Pancreas (tissue), 10 donors: ENCODE measurements around the gene PLCD4. TPM values are rescaled to one million over a fixed set of nuclear protein-coding genes. Genes with fewer than 3 reads are reported as not detected.

Experiments
- ATAC-seq, 4 donors: fragments of 200-7000 bp; cut with Tn5 transposase; one replicate each; pipeline versions ENCODE4 v1.8.0 to v1.9.1; 2020; ENCODE audit warnings: mild to moderate bottlenecking in 4 of 4, moderate library complexity in 4 of 4
- DNase-seq, 6 donors: peaks; one replicate each; pipeline ENCODE4 v3.0.0-alpha.2; 2020
- FAIRE-seq: peaks from 2 replicates; lab custom pipeline; 2012; peaks lifted over from hg19 to GRCh38; lab: Jason Lieb, UNC
- H3K27ac ChIP-seq, 4 donors: fragments of 200-600 bp; sonication (generic); 1 replicate in 3 of 4; 2 replicates in 1 of 4; pipeline versions ENCODE4 v1.5.0 to v1.8.0; 2020
- H3K27me3 ChIP-seq, 4 donors: fragments of 200-600 bp; one replicate each; pipeline ENCODE4 v1.8.0; 2021
- H3K36me3 ChIP-seq, 3 donors: fragments of 200-600 bp; sonication (generic) in 1 of 3; one replicate each; pipeline versions ENCODE4 v1.5.0 to v1.8.0; 2020 to 2021
- H3K4me1 ChIP-seq, 3 donors: fragments of 200-600 bp; one replicate each; pipeline ENCODE4 v1.8.0; 2021
- H3K4me3 ChIP-seq, 4 donors: fragments of 200-600 bp; sonication (generic) in 2 of 4; one replicate each; pipeline versions ENCODE4 v1.5.0 to v1.8.0; 2020 to 2021
- H3K9me3 ChIP-seq, 4 donors: fragments of 200-600 bp; one replicate each; pipeline ENCODE4 v1.8.0; 2021
- WGBS, 2 donors: extraction: QIAGEN DNeasy Blood & Tissue Kit; methylation state at CpG; one replicate each; pipeline ENCODE4 v1.1.7; 2013; 5-methylcytosine and 5-hydroxymethylcytosine counted together
- intact Hi-C, 3 donors: fragments of 100-400 bp; cut with DNase I; formaldehyde crosslinking; loops; one replicate each; pipeline versions ENCODE4 v1.11.1 to v1.14.2; 2022
- polyA plus RNA-seq, 2 donors: library from polyadenylated mRNA; stranded (reverse); fragments of 200-250 nt; gene quantifications; one replicate each; pipeline ENCODE4 v1.2.3, GENCODE V29; 2013
- total RNA-seq, 6 donors: library from RNA; stranded (reverse); fragmentation: NEBNext Ultra II Directional in 4 of 6; extraction: Animal tissue kit (Norgen Biotek cat#: 25700) in 4 of 6; gene quantifications; one replicate each; pipeline versions ENCODE4 v1.2.1 to v1.2.4, GENCODE V29; 2021 to 2023
- TF ChIP-seq, protein P1 (sequence below), 4 donors: fragments of 200-600 bp; sonication (generic) in 3 of 4; IDR thresholded peaks; one replicate each; pipeline versions ENCODE4 v1.5.0 to v1.8.0; 2021; ENCODE audit warnings: antibody characterized with exemption in 4 of 4
- donor health status: healthy with polysubstance abuse.
- donor health status: DM: no; HTN: no; CAD: no; lungs with moderate emphysema.
- donor health status: DM: no; HTN: no; CAD: no.
- donor health status: control.
- donor health status: control.
- donor health status: Bipolar disorder and iron deficiency.
- donor health status: DM: yes; HTN: yes; CAD: no.
- donor health status: DM: no; HTN: no; CAD: no.
- donor health status: DM: no; HTN: no; CAD: no.
- donor health status: DM: yes; HTN: yes; CAD: no.

The PLCD4 gene
- under 1 TPM in 5 of 6 donors, not detected in 1; 0.19 to 0.58 (median 0.34) TPM for total RNA-seq
- 1 to 10 TPM in 1 of 2 donors, under 1 TPM in 1; 0.27 to 1.1 TPM for polyA plus RNA-seq

- TF ChIP-seq, protein P1, sequence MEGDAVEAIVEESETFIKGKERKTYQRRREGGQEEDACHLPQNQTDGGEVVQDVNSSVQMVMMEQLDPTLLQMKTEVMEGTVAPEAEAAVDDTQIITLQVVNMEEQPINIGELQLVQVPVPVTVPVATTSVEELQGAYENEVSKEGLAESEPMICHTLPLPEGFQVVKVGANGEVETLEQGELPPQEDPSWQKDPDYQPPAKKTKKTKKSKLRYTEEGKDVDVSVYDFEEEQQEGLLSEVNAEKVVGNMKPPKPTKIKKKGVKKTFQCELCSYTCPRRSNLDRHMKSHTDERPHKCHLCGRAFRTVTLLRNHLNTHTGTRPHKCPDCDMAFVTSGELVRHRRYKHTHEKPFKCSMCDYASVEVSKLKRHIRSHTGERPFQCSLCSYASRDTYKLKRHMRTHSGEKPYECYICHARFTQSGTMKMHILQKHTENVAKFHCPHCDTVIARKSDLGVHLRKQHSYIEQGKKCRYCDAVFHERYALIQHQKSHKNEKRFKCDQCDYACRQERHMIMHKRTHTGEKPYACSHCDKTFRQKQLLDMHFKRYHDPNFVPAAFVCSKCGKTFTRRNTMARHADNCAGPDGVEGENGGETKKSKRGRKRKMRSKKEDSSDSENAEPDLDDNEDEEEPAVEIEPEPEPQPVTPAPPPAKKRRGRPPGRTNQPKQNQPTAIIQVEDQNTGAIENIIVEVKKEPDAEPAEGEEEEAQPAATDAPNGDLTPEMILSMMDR (IDR thresholded peaks at IDR 0.05): no peak
- Histone ChIP-seq H3K27me3 (no peaks in the 10 kb centered on the region), H3K36me3 (no peaks in the 10 kb centered on the region), H3K4me1 (no peaks in the 10 kb centered on the region), H3K9me3 (no peaks in the 10 kb centered on the region), H3K4me3 (no peak within 1 kb of the TSS), H3K27ac (no peak within 1 kb of the TSS)
- FAIRE-seq: no peak
- intact Hi-C loops: no loop called here
- ATAC-seq: peak in 3 of 4 donors; percentile 34 to 68 (median 54)
- WGBS, 2 donors: 23 to 29% methylated on average over 8 of the region's 8 CpGs
- no peak for DNase-seq
Observed at GRCh38 chr2:218607436-218608115, at the start of gene PLCD4. TSS of gene PLCD4 (plus strand) at chr2:218607899. CDS start at chr2:218615740, 7,841 bp downstream.

DNA sequence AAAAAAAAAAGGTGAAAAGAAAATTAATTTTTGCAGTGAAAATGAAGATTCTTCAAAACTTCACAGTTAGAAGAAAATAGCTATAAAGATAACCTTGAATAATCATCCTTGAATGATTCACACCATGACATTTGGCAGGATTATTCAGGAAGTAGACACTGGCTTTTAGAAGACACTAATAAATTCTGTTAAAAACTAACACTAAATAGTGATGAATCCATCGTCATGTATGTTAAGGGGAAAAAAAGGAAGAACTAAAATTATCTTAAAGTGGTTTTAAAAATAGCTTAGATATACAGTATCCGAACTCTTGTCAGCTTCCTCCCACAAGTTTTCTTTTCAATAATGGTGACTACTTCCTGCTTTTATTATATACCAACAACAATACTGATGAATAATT lies 49.8 kb upstream of the PLCD4 start:
- H3K27me3 ChIP-seq: no peaks in the 10 kb centered on the region
- TF ChIP-seq, protein P1 (IDR thresholded peaks at IDR 0.05): no peak
- no peak for ATAC-seq
- no peak overlapping the region for H3K27ac ChIP-seq
- H3K4me3 ChIP-seq: no peak overlapping the region
- intact Hi-C loops: no loop called here
- DNase-seq: no peak
- H3K36me3 ChIP-seq: peaks cover 4 to 22% (median 5%) of the 10 kb centered on the region in 3 donors
- 37 to 45% methylated on average over 2 of the region's 2 CpGs for WGBS, 2 donors
- H3K9me3 ChIP-seq: no peaks in the 10 kb centered on the region
- H3K4me1 ChIP-seq: peaks cover 0 to 8% (median 7%) of the 10 kb centered on the region in 3 donors
- FAIRE-seq: no peak

GRCh38 chr2:218558986-218559385 lies 48.7 kb upstream of the PLCD4 start:
- 93 to 96% methylated on average over 3 of the region's 3 CpGs for WGBS, 2 donors
- no peak overlapping the region for H3K4me3 ChIP-seq
- ATAC-seq (no peak), DNase-seq (no peak), FAIRE-seq (no peak)
- no peaks in the 10 kb centered on the region for H3K27me3 ChIP-seq
- H3K9me3 ChIP-seq: no peaks in the 10 kb centered on the region
- TF ChIP-seq, protein P1 (IDR thresholded peaks at IDR 0.05): no peak
- intact Hi-C loops: no loop called here
- H3K4me1 ChIP-seq: peaks cover 0 to 8% (median 7%) of the 10 kb centered on the region in 3 donors
- peaks cover 0 to 14% (median 4%) of the 10 kb centered on the region in 3 donors for H3K36me3 ChIP-seq
- no peak overlapping the region for H3K27ac ChIP-seq

- H3K36me3 ChIP-seq: peaks cover 0 to 4% (median 4%) of the 10 kb centered on the region in 3 donors
- intact Hi-C loops: no loop called here
- ATAC-seq: no peak
- no peak for FAIRE-seq
- no peak overlapping the region for H3K4me3 ChIP-seq
- no peaks in the 10 kb centered on the region for H3K9me3 ChIP-seq
- no peak for DNase-seq
- TF ChIP-seq, protein P1 (IDR thresholded peaks at IDR 0.05): no peak
- peaks cover 0 to 12% (median 11%) of the 10 kb centered on the region in 3 donors for H3K4me1 ChIP-seq
- H3K27me3 ChIP-seq: no peaks in the 10 kb centered on the region
- H3K27ac ChIP-seq: no peak overlapping the region
- 71 to 100% methylated on average over 1 of the region's 1 CpG for WGBS, 2 donors
Observed at GRCh38 chr2:218564056-218564455, 43.6 kb upstream of the PLCD4 start.

DNA sequence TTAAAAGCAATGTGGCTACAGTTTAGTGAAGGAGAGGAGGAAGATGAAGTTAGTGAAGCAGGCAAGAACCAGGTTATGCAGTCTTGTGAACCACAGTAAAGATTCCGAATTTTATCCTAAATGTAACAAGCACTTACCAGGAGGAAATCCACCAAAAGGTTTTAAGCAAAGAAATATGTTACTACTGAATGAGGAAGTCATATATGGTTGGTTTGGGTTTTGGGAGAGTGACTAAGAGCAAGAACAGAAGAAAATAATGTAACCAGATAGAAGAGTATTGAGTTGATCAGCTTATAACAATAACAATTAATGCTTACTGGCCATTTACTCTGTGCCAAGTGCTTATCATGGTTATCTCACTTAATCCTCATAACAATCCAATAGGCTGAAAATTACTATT lies 41.4 kb upstream of the PLCD4 start:
- Histone ChIP-seq H3K27ac (no peak overlapping the region), H3K4me1 (peaks cover 0 to 29% (median 18%) of the 10 kb centered on the region in 3 donors), H3K27me3 (no peaks in the 10 kb centered on the region), H3K36me3 (peaks cover 0 to 4% (median 0%) of the 10 kb centered on the region in 3 donors), H3K4me3 (no peak overlapping the region), H3K9me3 (no peaks in the 10 kb centered on the region)
- FAIRE-seq (no peak), ATAC-seq (no peak), DNase-seq (no peak)
- intact Hi-C loops: no loop called here
- 69 to 88% methylated on average over 1 of the region's 1 CpG for WGBS, 2 donors
- TF ChIP-seq, protein P1 (IDR thresholded peaks at IDR 0.05): no peak
